Activated CD8-positive, alpha-beta T cell treated with anti-CD3 and anti-CD28 coated beads for 36 hours (primary cell): ENCODE measurements around the gene CDH12. TPM values are rescaled to one million over a fixed set of nuclear protein-coding genes. Genes with fewer than 3 reads are reported as not detected.

Experiments
- ATAC-seq: fragments of 200-7000 bp; cut with Tn5 transposase; one replicate; pipeline ENCODE4 v1.10.0; 2021; ENCODE audit warnings: mild to moderate bottlenecking, moderate library complexity
- CTCF ChIA-PET: fragments of 350-600 bp; sonication (Branson Sonifier 250); formaldehyde crosslinking; loops from one replicate; lab custom pipeline; 2021; ENCODE audit warnings: antibody characterized with exemption; lab: Charles Lee
- POLR2A ChIA-PET: fragments of 350-600 bp; sonication (Branson Sonifier 250); formaldehyde crosslinking; loops from one replicate; lab custom pipeline; 2021; ENCODE audit warnings: antibody characterized with exemption; lab: Charles Lee
- DNase-seq: peaks from one replicate; pipeline ENCODE4 v3.0.0-alpha.2; 2020
- H3K27ac Mint-ChIP-seq: one replicate; pipeline ENCODE4 v1.8.0; 2021; ENCODE audit warnings: mild to moderate bottlenecking, mixed read lengths
- H3K27me3 Mint-ChIP-seq: one replicate; pipeline ENCODE4 v1.8.0; 2021; ENCODE audit warnings: mixed read lengths
- H3K36me3 Mint-ChIP-seq: one replicate; pipeline ENCODE4 v1.8.0; 2021; ENCODE audit warnings: low read depth, mixed read lengths
- H3K4me1 Mint-ChIP-seq: one replicate; pipeline ENCODE4 v1.8.0; 2021; ENCODE audit warnings: low read depth, mixed read lengths
- H3K4me3 Mint-ChIP-seq: one replicate; pipeline ENCODE4 v1.8.0; 2021; ENCODE audit warnings: mild to moderate bottlenecking, moderate library complexity, mixed read lengths
- H3K9me3 Mint-ChIP-seq: one replicate; pipeline ENCODE4 v1.8.0; 2021; ENCODE audit warnings: mixed read lengths
- CTCF ChIP-seq: fragments of 200-600 bp; IDR thresholded peaks from one replicate; pipeline ENCODE4 v1.8.0; 2022; ENCODE audit warnings: antibody characterized with exemption, mild to moderate bottlenecking
- intact Hi-C: fragments of 100-400 bp; cut with micrococcal nuclease; formaldehyde crosslinking; loops from one replicate; pipeline ENCODE4 v1.10.0; 2022
- total RNA-seq, 2 experiments: library from RNA; stranded (reverse); gene quantifications; one replicate each; pipeline ENCODE4 v1.2.3, GENCODE V29; 2021

The CDH12 gene
- total RNA-seq, 2 experiments from 2014 or later: not detected

- H3K27me3 Mint-ChIP-seq: no peaks in the 10 kb centered on the region
- peaks cover 17% of the 10 kb centered on the region for H3K9me3 Mint-ChIP-seq
- ATAC-seq (no peak), DNase-seq (no peak)
- TF ChIP-seq CTCF: no peak
- no peaks in the 10 kb centered on the region for H3K4me1 Mint-ChIP-seq
- ChIA-PET CTCF (no interaction called here), POLR2A (no interaction called here)
- no peak overlapping the region for H3K4me3 Mint-ChIP-seq
- no peaks in the 10 kb centered on the region for H3K36me3 Mint-ChIP-seq
- intact Hi-C loops: no loop called here
- no peak overlapping the region for H3K27ac Mint-ChIP-seq
These were observed 130.7 kb downstream of the CDH12 start for GRCh38 chr5:22722491-22722890.

GRCh38 chr5:22722056-22722455 lies 131.1 kb downstream of the CDH12 start:
- Mint-ChIP-seq H3K27me3 (no peaks in the 10 kb centered on the region), H3K36me3 (no peaks in the 10 kb centered on the region), H3K4me3 (no peak overlapping the region), H3K4me1 (no peaks in the 10 kb centered on the region), H3K9me3 (peaks cover 17% of the 10 kb centered on the region), H3K27ac (no peak overlapping the region)
- ChIA-PET POLR2A (no interaction called here), CTCF (no interaction called here)
- ATAC-seq (no peak), DNase-seq (no peak)
- intact Hi-C loops: no loop called here
- TF ChIP-seq CTCF: no peak

- Mint-ChIP-seq H3K27ac (no peak overlapping the region), H3K27me3 (no peaks in the 10 kb centered on the region), H3K4me1 (no peaks in the 10 kb centered on the region), H3K36me3 (no peaks in the 10 kb centered on the region), H3K9me3 (peaks cover 17% of the 10 kb centered on the region), H3K4me3 (no peak overlapping the region)
- intact Hi-C loops: no loop called here
- ATAC-seq (no peak), DNase-seq (no peak)
- POLR2A ChIA-PET: no interaction called here
- CTCF ChIA-PET: no interaction called here
- TF ChIP-seq CTCF: no peak
These were observed 133.3 kb downstream of the CDH12 start for GRCh38 chr5:22719842-22720241.

GRCh38 chr5:22710660-22711059 lies 142.5 kb downstream of the CDH12 start:
- H3K4me1 Mint-ChIP-seq: no peaks in the 10 kb centered on the region
- peaks cover 6% of the 10 kb centered on the region for H3K9me3 Mint-ChIP-seq
- ChIA-PET CTCF (no interaction called here), POLR2A (no interaction called here)
- no peak for TF ChIP-seq CTCF
- no peaks in the 10 kb centered on the region for H3K27me3 Mint-ChIP-seq
- no peak overlapping the region for H3K4me3 Mint-ChIP-seq
- no peaks in the 10 kb centered on the region for H3K36me3 Mint-ChIP-seq
- intact Hi-C loops: no loop called here
- no peak for ATAC-seq
- no peak overlapping the region for H3K27ac Mint-ChIP-seq
- no peak for DNase-seq

GRCh38 chr5:22709743-22710142 lies 143.4 kb downstream of the CDH12 start:
- Mint-ChIP-seq H3K27ac (no peak overlapping the region), H3K4me3 (no peak overlapping the region), H3K36me3 (no peaks in the 10 kb centered on the region), H3K9me3 (peaks cover 4% of the 10 kb centered on the region), H3K4me1 (no peaks in the 10 kb centered on the region), H3K27me3 (no peaks in the 10 kb centered on the region)
- ATAC-seq: no peak
- CTCF ChIA-PET: no interaction called here
- TF ChIP-seq CTCF: no peak
- POLR2A ChIA-PET: no interaction called here
- intact Hi-C loops: no loop called here
- no peak for DNase-seq
